GM23338 (cell line): ENCODE measurements around the gene NTN3. TPM values are rescaled to one million over a fixed set of nuclear protein-coding genes. Genes with fewer than 3 reads are reported as not detected.

Experiments
- ATAC-seq: fragments of 200-7000 bp; cut with Tn5 transposase; 3 replicates; pipeline ENCODE4 v1.9.1; 2020
- DNase-seq: peaks from one replicate; pipeline ENCODE4 v3.0.0-alpha.2; 2015; ENCODE audit warnings: low spot score
- H2AFZ ChIP-seq: fragments of 200-600 bp; sonication (generic); 2 replicates; pipeline ENCODE4 v1.8.0; 2016; ENCODE audit warnings: antibody characterized with exemption, mild to moderate bottlenecking, moderate library complexity
- H3F3A ChIP-seq: fragments of 200-600 bp; sonication (generic); replicated peaks from 2 replicates; pipeline ENCODE4 v1.8.0; 2017; ENCODE audit warnings: antibody characterized with exemption, mixed run types, low read depth
- H3K27ac ChIP-seq: fragments of 200-600 bp; sonication (generic); 2 replicates; pipeline ENCODE4 v1.6.1; 2016; ENCODE audit warnings: low read depth
- H3K27me3 ChIP-seq: fragments of 200-600 bp; sonication (generic); 2 replicates; pipeline ENCODE4 v1.8.0; 2016; ENCODE audit warnings: mild to moderate bottlenecking, mixed run types, moderate library complexity; ENCODE audit not compliant: insufficient read depth
- H3K36me3 ChIP-seq: fragments of 200-600 bp; sonication (generic); 2 replicates; pipeline ENCODE4 v1.8.0; 2016; ENCODE audit warnings: mild to moderate bottlenecking; ENCODE audit not compliant: insufficient read depth
- H3K4me1 ChIP-seq: fragments of 200-600 bp; sonication (generic); 2 replicates; pipeline ENCODE4 v1.8.0; 2016; ENCODE audit warnings: mild to moderate bottlenecking, moderate library complexity; ENCODE audit not compliant: insufficient read depth
- H3K4me2 ChIP-seq: fragments of 200-600 bp; sonication (generic); 2 replicates; pipeline ENCODE4 v1.7.1; 2017; ENCODE audit warnings: mixed run types
- H3K4me3 ChIP-seq: fragments of 200-600 bp; sonication (generic); 2 replicates; pipeline ENCODE4 v1.6.1; 2016; ENCODE audit warnings: mixed run types
- H3K79me2 ChIP-seq: fragments of 200-600 bp; sonication (generic); replicated peaks from 2 replicates; pipeline ENCODE4 v1.8.0; 2017; ENCODE audit warnings: mild to moderate bottlenecking; ENCODE audit not compliant: insufficient read depth
- H3K9me2 ChIP-seq: fragments of 200-600 bp; sonication (generic); 2 replicates; pipeline ENCODE4 v1.8.0; 2017; ENCODE audit not compliant: insufficient read depth
- H4K20me1 ChIP-seq: fragments of 200-600 bp; sonication (generic); replicated peaks from 2 replicates; pipeline ENCODE4 v1.8.0; 2017; ENCODE audit warnings: mild to moderate bottlenecking; ENCODE audit not compliant: insufficient read depth
- H3K27ac Mint-ChIP-seq: 2 replicates; pipeline ENCODE4 v1.8.0; 2020; ENCODE audit warnings: inconsistent platforms, mild to moderate bottlenecking, moderate library complexity, mixed read lengths
- H3K27me3 Mint-ChIP-seq: 3 replicates; pipeline ENCODE4 v1.8.0; 2022; ENCODE audit warnings: low read depth, mild to moderate bottlenecking, moderate library complexity, mixed read lengths, inconsistent platforms; ENCODE audit not compliant: insufficient read depth, poor library complexity
- H3K36me3 Mint-ChIP-seq: 3 replicates; pipeline ENCODE4 v1.8.0; 2021; ENCODE audit warnings: low read depth, mild to moderate bottlenecking, inconsistent platforms, moderate library complexity, mixed read lengths
- H3K4me1 Mint-ChIP-seq: 3 replicates; pipeline ENCODE4 v1.8.0; 2020; ENCODE audit warnings: mild to moderate bottlenecking, inconsistent platforms, mixed read lengths
- H3K4me3 Mint-ChIP-seq: 3 replicates; pipeline ENCODE4 v1.8.0; 2021; ENCODE audit warnings: moderate library complexity, mild to moderate bottlenecking, inconsistent platforms, mixed read lengths
- H3K9me3 Mint-ChIP-seq: 3 replicates; pipeline ENCODE4 v1.8.0; 2020; ENCODE audit warnings: moderate library complexity, mild to moderate bottlenecking, inconsistent platforms, mixed read lengths
- CREB1 ChIP-seq: fragments of 250-450 bp; sonication (Bioruptor Pico); IDR thresholded peaks from 2 replicates; pipeline ENCODE4 v1.5.0; 2020; ENCODE audit warnings: low read depth, mild to moderate bottlenecking, moderate library complexity
- CTCF ChIP-seq, 2 experiments: fragments of 200-600 bp in 1 of 2; sonication (generic) in 1 of 2; conservative IDR thresholded peaks; 2 replicates each; pipeline versions ENCODE4 v1.5.1 to v1.6.1; 2016 to 2017; ENCODE audit warnings: antibody characterized with exemption in 2 of 2, low read depth in 2 of 2, mild to moderate bottlenecking in 2 of 2, moderate library complexity in 1 of 2
- EZH2 ChIP-seq: fragments of 200-600 bp; sonication (generic); IDR thresholded peaks from one replicate; pipeline ENCODE4 v1.8.0; 2017; ENCODE audit warnings: antibody characterized with exemption, mild to moderate bottlenecking, low read depth; ENCODE audit not compliant: unreplicated experiment
- EZH2phosphoT487 ChIP-seq: fragments of 200-600 bp; sonication (generic); IDR thresholded peaks from one replicate; pipeline ENCODE4 v1.8.1; 2018; ENCODE audit warnings: antibody characterized with exemption; ENCODE audit not compliant: unreplicated experiment
- JUNB ChIP-seq: IDR thresholded peaks from one replicate; pipeline ENCODE4 v1.6.1; 2016; ENCODE audit warnings: antibody characterized with exemption; ENCODE audit not compliant: unreplicated experiment
- NANOG ChIP-seq: IDR thresholded peaks from 2 replicates; pipeline ENCODE4 v1.6.1; 2016; ENCODE audit warnings: antibody characterized with exemption, borderline replicate concordance
- POLR2AphosphoS5 ChIP-seq: IDR thresholded peaks from 2 replicates; pipeline ENCODE4 v1.6.1; 2016; ENCODE audit warnings: antibody characterized with exemption, low read depth
- STAT1 ChIP-seq: IDR thresholded peaks from one replicate; pipeline ENCODE4 v1.6.1; 2016; ENCODE audit warnings: antibody characterized with exemption; ENCODE audit not compliant: unreplicated experiment
- ZNF114 ChIP-seq: fragments of 250-450 bp; sonication (Bioruptor Pico); IDR thresholded peaks from 2 replicates; pipeline ENCODE4 v1.5.0; 2020; ENCODE audit warnings: mild to moderate bottlenecking, moderate library complexity
- ZNF331 ChIP-seq: fragments of 250-450 bp; sonication (Bioruptor Pico); IDR thresholded peaks from 2 replicates; pipeline ENCODE4 v1.5.0; 2020; ENCODE audit warnings: low read depth, mild to moderate bottlenecking, moderate library complexity
- polyA plus RNA-seq: library from polyadenylated mRNA; unstranded; fragments of >200 nt; fragmentation: Nextera tagmentation; extraction: Ambion mirVana; gene quantifications from 2 replicates; pipeline ENCODE4 v1.2.1, GENCODE V29; 2016
- total RNA-seq: library from RNA; depleted of rRNA; stranded (reverse); fragments of >200 nt; shearing (Covaris generic); gene quantifications from 2 replicates; pipeline ENCODE4 v1.2.3, GENCODE V29; 2014
- TF ChIP-seq, protein P1 (sequence below): IDR thresholded peaks from 2 replicates; pipeline ENCODE4 v1.6.1; 2016; ENCODE audit warnings: antibody characterized with exemption
- TF ChIP-seq, protein P2 (sequence below): fragments of 250-450 bp; sonication (Bioruptor Pico); IDR thresholded peaks from 2 replicates; pipeline ENCODE4 v1.5.0; 2020; ENCODE audit warnings: mild to moderate bottlenecking, moderate library complexity
- TF ChIP-seq, protein P3 (sequence below): IDR thresholded peaks from one replicate; pipeline ENCODE4 v1.6.1; 2018; ENCODE audit warnings: antibody characterized with exemption; ENCODE audit not compliant: unreplicated experiment

Gene NTN3
- total and polyA plus RNA-seq, 2 experiments from 2014 or later = 0.10 to 1.7 TPM

GRCh38 chr16:2482249-2482648 lies 11.2 kb downstream of the NTN3 start:
- Histone ChIP-seq H3K4me3 (no peak overlapping the region), H3K27ac (no peak overlapping the region), H3K4me2 (no peak overlapping the region), H4K20me1 (peaks cover 16% of the 10 kb centered on the region), H2AFZ (no peak overlapping the region), H3K9me2 (no peaks in the 10 kb centered on the region), H3F3A (no peaks in the 10 kb centered on the region), H3K27me3 (no peaks in the 10 kb centered on the region), H3K36me3 (no peaks in the 10 kb centered on the region), H3K79me2 (peaks cover 8% of the 10 kb centered on the region), H3K4me1 (no peaks in the 10 kb centered on the region)
- H3K4me3 Mint-ChIP-seq = no peak overlapping the region
- H3K9me3 Mint-ChIP-seq = no peaks in the 10 kb centered on the region
- H3K4me1 Mint-ChIP-seq = peaks cover 16% of the 10 kb centered on the region
- H3K36me3 Mint-ChIP-seq = no peaks in the 10 kb centered on the region; the same call in 1 of the 3 replicates
- H3K27me3 Mint-ChIP-seq = peaks cover 14% of the 10 kb centered on the region
- DNase-seq = no peak
- no peak overlapping the region for H3K27ac Mint-ChIP-seq
- TF ChIP-seq CTCF (conservative IDR thresholded peaks at IDR 0.05; ENCODE audit: low read depth in 2 of 2) (no peak), JUNB (no peak), ZNF331 (CRISPR knock-in tag) (no peak), NANOG (no peak), STAT1 (no peak), EZH2 (no peak), ZNF114 (CRISPR knock-in tag) (no peak), EZH2phosphoT487 (no peak), CREB1 (no peak), POLR2AphosphoS5 (no peak)
- TF ChIP-seq, protein P1, sequence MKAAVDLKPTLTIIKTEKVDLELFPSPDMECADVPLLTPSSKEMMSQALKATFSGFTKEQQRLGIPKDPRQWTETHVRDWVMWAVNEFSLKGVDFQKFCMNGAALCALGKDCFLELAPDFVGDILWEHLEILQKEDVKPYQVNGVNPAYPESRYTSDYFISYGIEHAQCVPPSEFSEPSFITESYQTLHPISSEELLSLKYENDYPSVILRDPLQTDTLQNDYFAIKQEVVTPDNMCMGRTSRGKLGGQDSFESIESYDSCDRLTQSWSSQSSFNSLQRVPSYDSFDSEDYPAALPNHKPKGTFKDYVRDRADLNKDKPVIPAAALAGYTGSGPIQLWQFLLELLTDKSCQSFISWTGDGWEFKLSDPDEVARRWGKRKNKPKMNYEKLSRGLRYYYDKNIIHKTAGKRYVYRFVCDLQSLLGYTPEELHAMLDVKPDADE = no peak
- TF ChIP-seq, protein P2, sequence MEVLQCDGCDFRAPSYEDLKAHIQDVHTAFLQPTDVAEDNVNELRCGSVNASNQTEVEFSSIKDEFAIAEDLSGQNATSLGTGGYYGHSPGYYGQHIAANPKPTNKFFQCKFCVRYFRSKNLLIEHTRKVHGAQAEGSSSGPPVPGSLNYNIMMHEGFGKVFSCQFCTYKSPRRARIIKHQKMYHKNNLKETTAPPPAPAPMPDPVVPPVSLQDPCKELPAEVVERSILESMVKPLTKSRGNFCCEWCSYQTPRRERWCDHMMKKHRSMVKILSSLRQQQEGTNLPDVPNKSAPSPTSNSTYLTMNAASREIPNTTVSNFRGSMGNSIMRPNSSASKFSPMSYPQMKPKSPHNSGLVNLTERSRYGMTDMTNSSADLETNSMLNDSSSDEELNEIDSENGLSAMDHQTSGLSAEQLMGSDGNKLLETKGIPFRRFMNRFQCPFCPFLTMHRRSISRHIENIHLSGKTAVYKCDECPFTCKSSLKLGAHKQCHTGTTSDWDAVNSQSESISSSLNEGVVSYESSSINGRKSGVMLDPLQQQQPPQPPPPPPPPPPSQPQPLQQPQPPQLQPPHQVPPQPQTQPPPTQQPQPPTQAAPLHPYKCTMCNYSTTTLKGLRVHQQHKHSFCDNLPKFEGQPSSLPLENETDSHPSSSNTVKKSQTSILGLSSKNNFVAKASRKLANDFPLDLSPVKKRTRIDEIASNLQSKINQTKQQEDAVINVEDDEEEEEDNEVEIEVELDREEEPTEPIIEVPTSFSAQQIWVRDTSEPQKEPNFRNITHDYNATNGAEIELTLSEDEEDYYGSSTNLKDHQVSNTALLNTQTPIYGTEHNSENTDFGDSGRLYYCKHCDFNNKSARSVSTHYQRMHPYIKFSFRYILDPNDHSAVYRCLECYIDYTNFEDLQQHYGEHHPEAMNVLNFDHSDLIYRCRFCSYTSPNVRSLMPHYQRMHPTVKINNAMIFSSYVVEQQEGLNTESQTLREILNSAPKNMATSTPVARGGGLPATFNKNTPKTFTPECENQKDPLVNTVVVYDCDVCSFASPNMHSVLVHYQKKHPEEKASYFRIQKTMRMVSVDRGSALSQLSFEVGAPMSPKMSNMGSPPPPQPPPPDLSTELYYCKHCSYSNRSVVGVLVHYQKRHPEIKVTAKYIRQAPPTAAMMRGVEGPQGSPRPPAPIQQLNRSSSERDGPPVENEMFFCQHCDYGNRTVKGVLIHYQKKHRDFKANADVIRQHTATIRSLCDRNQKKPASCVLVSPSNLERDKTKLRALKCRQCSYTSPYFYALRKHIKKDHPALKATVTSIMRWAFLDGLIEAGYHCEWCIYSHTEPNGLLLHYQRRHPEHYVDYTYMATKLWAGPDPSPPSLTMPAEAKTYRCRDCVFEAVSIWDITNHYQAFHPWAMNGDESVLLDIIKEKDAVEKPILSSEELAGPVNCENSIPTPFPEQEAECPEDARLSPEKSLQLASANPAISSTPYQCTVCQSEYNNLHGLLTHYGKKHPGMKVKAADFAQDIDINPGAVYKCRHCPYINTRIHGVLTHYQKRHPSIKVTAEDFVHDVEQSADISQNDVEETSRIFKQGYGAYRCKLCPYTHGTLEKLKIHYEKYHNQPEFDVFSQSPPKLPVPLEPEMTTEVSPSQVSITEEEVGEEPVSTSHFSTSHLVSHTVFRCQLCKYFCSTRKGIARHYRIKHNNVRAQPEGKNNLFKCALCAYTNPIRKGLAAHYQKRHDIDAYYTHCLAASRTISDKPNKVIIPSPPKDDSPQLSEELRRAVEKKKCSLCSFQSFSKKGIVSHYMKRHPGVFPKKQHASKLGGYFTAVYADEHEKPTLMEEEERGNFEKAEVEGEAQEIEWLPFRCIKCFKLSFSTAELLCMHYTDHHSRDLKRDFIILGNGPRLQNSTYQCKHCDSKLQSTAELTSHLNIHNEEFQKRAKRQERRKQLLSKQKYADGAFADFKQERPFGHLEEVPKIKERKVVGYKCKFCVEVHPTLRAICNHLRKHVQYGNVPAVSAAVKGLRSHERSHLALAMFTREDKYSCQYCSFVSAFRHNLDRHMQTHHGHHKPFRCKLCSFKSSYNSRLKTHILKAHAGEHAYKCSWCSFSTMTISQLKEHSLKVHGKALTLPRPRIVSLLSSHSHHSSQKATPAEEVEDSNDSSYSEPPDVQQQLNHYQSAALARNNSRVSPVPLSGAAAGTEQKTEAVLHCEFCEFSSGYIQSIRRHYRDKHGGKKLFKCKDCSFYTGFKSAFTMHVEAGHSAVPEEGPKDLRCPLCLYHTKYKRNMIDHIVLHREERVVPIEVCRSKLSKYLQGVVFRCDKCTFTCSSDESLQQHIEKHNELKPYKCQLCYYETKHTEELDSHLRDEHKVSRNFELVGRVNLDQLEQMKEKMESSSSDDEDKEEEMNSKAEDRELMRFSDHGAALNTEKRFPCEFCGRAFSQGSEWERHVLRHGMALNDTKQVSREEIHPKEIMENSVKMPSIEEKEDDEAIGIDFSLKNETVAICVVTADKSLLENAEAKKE (CRISPR knock-in tag) = no peak
- TF ChIP-seq, protein P3, sequence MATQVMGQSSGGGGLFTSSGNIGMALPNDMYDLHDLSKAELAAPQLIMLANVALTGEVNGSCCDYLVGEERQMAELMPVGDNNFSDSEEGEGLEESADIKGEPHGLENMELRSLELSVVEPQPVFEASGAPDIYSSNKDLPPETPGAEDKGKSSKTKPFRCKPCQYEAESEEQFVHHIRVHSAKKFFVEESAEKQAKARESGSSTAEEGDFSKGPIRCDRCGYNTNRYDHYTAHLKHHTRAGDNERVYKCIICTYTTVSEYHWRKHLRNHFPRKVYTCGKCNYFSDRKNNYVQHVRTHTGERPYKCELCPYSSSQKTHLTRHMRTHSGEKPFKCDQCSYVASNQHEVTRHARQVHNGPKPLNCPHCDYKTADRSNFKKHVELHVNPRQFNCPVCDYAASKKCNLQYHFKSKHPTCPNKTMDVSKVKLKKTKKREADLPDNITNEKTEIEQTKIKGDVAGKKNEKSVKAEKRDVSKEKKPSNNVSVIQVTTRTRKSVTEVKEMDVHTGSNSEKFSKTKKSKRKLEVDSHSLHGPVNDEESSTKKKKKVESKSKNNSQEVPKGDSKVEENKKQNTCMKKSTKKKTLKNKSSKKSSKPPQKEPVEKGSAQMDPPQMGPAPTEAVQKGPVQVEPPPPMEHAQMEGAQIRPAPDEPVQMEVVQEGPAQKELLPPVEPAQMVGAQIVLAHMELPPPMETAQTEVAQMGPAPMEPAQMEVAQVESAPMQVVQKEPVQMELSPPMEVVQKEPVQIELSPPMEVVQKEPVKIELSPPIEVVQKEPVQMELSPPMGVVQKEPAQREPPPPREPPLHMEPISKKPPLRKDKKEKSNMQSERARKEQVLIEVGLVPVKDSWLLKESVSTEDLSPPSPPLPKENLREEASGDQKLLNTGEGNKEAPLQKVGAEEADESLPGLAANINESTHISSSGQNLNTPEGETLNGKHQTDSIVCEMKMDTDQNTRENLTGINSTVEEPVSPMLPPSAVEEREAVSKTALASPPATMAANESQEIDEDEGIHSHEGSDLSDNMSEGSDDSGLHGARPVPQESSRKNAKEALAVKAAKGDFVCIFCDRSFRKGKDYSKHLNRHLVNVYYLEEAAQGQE = no peak
- ATAC-seq = no peak
